Left ventricle myocardium inferior (tissue), 1 donor: Measurements from ENCODE around the gene CD99. TPM values are rescaled to one million over a fixed set of nuclear protein-coding genes. Genes with fewer than 3 reads are reported as not detected.
"Not testable (repeated sequence)": the region's sequence is repeated elsewhere in the genome, so short reads cannot be mapped to it uniquely, and the experiment has no call there.

Experiments
- DNase-seq: peaks from one replicate; pipeline ENCODE4 v3.0.0-alpha.2; 2020
- H3K27ac ChIP-seq: fragments of 200-600 bp; replicated peaks from 2 replicates; pipeline ENCODE4 v1.8.0; 2021
- H3K27me3 ChIP-seq: fragments of 200-600 bp; 2 replicates; pipeline ENCODE4 v1.8.0; 2021; ENCODE audit warnings: low read depth
- H3K36me3 ChIP-seq: fragments of 200-600 bp; 2 replicates; pipeline ENCODE4 v1.8.0; 2021
- H3K4me1 ChIP-seq: fragments of 200-600 bp; 2 replicates; pipeline ENCODE4 v1.8.0; 2021
- H3K4me3 ChIP-seq: fragments of 200-600 bp; 2 replicates; pipeline ENCODE4 v1.8.0; 2021; ENCODE audit warnings: mild to moderate bottlenecking, moderate library complexity
- H3K9me3 ChIP-seq: fragments of 200-600 bp; replicated peaks from 2 replicates; pipeline ENCODE4 v1.8.0; 2021
- intact Hi-C: fragments of 100-400 bp; cut with micrococcal nuclease; formaldehyde crosslinking; loops from one replicate; pipeline ENCODE4 v1.11.0; 2022
- total RNA-seq: library from RNA; stranded (reverse); fragmentation: NEBNext Ultra II Directional; extraction: Animal tissue kit (Norgen Biotek cat#: 25700); gene quantifications from one replicate; pipeline ENCODE4 v1.2.1, GENCODE V29; 2021
- TF ChIP-seq, protein P1 (sequence below): fragments of 200-600 bp; IDR thresholded peaks from 2 replicates; pipeline ENCODE4 v1.8.0; 2021; ENCODE audit warnings: antibody characterized with exemption, mild to moderate bottlenecking, borderline replicate concordance
- donor health status: DM: no; HTN: yes; CAD: no; lungs with severe emphysema.

Gene CD99
- total RNA-seq, 1 donor from 2014 or later: 306 TPM

DNA sequence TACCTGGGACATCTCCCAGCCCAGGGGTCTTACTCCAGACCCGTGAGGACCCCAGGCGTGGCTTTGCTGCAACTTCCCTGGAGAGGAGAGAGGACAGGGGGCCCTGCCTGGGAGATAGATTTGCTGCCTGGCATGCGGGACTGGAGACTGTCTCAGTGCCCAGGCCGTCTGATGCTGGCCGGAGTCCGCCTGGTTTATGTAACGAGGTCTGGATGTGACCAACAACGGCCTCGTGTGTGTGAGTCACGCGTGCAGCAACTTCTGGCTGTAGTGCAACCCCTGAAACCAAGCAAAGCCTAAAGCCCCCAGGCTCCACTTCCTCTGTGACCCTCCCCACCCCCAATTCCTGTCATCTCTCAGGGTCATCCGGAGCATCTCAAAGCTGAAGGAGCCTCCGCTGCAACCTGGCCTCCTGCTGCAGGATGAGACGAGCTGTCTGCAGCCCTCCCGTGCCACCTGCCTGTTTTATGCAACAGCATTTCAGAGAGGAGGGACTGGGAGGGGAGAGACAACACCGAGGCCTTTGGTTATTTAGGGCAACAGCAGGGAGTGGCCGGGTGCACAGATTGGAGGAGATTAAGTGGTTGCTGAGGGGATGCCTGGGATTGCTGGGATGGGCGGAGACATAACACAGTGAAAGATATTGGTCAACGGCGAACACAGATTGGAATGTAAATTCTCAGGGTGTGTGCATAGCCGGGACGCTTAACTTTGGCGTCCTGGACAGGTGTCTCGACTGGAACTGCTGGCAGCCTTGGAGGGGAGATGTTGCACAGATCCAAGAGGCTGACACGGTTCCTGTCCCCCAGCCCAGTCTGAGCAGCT, 76.7 kb downstream of the CD99 start:
- intact Hi-C loops: no loop called here
- Histone ChIP-seq H3K9me3 (no peaks in the 10 kb centered on the region), H3K27me3 (no peaks in the 10 kb centered on the region), H3K4me3 (no peak overlapping the region), H3K36me3 (no peaks in the 10 kb centered on the region), H3K27ac (no peak overlapping the region), H3K4me1 (no peaks in the 10 kb centered on the region)
- TF ChIP-seq, protein P1, sequence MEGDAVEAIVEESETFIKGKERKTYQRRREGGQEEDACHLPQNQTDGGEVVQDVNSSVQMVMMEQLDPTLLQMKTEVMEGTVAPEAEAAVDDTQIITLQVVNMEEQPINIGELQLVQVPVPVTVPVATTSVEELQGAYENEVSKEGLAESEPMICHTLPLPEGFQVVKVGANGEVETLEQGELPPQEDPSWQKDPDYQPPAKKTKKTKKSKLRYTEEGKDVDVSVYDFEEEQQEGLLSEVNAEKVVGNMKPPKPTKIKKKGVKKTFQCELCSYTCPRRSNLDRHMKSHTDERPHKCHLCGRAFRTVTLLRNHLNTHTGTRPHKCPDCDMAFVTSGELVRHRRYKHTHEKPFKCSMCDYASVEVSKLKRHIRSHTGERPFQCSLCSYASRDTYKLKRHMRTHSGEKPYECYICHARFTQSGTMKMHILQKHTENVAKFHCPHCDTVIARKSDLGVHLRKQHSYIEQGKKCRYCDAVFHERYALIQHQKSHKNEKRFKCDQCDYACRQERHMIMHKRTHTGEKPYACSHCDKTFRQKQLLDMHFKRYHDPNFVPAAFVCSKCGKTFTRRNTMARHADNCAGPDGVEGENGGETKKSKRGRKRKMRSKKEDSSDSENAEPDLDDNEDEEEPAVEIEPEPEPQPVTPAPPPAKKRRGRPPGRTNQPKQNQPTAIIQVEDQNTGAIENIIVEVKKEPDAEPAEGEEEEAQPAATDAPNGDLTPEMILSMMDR: no peak
- DNase-seq: peak; percentile 50

DNA sequence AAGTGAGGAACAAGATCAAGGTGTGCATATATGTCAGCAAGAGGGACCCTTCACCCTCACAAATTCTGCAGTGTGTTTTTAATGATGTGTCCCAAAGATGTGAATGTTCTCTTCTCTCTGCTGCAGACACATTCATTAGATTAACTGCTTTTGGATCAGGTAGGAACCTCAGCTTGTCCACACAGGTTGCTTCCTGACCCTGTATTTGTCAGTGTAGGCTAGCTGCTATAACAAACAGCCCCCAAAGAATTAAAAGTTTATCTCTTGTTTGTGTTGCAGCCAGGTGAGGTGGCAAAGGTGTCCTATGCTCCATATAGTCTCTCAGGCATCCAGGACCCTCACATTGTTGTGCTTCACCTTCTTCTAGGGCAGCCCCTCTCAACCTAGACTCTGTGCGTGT, 78.5 kb downstream of the CD99 start:
- no peak overlapping the region for H3K4me3 ChIP-seq
- H3K27me3 ChIP-seq: peaks cover under 1% of the 10 kb centered on the region
- no peaks in the 10 kb centered on the region for H3K4me1 ChIP-seq
- H3K36me3 ChIP-seq: no peaks in the 10 kb centered on the region
- TF ChIP-seq, protein P1: no peak
- DNase-seq: no peak
- intact Hi-C loops: no loop called here
- peaks cover 3% of the 10 kb centered on the region for H3K9me3 ChIP-seq
- H3K27ac ChIP-seq: no peak overlapping the region

DNA sequence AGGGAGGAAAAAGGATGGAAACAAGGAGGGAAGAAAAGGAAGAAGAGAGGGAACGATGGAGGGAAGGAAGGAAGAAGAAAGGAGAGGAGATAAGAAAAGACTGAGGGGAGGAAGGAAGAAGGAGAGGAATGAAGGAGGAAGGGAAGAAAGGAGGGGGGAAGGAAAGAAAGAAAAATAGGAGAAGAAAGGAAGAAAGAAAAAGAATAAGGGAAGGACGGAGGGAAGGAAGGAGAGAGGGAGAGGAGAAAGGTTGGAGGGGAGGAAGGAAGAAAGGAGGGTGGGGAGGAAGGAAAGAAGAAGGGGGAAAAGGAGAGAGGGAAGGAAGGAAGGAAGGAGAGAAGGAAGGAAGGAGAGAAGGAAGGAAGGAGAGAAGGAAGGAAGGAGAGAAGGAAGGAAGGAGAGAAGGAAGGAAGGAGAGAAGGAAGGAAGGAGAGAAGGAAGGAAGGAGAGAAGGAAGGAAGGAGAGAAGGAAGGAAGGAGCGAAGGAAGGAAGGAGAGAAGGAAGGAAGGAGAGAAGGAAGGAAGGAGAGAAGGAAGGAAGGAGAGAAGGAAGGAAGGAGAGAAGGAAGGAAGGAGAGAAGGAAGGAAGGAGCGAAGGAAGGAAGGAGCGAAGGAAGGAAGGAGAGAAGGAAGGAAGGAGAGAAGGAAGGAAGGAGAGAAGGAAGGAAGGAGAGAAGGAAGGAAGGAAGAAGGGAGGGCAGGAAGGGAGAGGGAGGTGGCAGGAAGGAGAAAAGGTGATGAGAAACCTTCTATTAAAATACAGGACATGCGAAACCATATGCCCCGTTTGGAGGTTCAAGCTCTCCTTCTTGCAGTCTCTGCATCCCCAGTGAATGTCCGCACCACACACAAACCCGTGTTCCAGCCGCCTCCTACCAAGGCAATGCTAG, 82.3 kb downstream of the CD99 start:
- intact Hi-C loops, DNase-seq, H3K36me3 ChIP-seq, H3K4me1 ChIP-seq, H3K9me3 ChIP-seq, H3K27ac ChIP-seq, H3K4me3 ChIP-seq: not testable (repeated sequence)
- H3K27me3 ChIP-seq: peaks cover 25% of the 10 kb centered on the region

DNA sequence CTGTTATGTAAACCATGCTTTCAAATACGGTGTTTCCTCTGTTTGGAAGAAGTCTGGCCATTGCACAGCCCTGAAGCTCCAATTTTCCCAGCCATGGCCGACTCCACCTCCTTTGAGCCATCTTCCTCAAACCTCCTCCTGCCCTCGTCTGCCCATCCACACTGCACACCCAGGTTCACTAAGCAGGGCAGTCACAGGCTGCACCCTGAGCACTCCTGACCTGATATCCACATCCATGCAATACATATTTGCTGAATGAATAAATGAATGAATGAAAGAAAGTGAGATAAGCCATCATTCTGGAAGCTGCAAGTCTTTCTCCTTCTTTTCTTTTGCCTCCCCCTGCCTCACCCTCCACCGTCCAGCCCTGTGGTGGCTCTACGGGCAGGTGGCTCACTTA, 83.0 kb downstream of the CD99 start:
- Histone ChIP-seq H3K36me3 (no peaks in the 10 kb centered on the region), H3K4me1 (no peaks in the 10 kb centered on the region), H3K27me3 (peaks cover 31% of the 10 kb centered on the region), H3K27ac (no peak overlapping the region), H3K4me3 (no peak overlapping the region), H3K9me3 (peaks cover 10% of the 10 kb centered on the region)
- TF ChIP-seq, protein P1: no peak
- no peak for DNase-seq
- intact Hi-C loops: no loop called here

DNA sequence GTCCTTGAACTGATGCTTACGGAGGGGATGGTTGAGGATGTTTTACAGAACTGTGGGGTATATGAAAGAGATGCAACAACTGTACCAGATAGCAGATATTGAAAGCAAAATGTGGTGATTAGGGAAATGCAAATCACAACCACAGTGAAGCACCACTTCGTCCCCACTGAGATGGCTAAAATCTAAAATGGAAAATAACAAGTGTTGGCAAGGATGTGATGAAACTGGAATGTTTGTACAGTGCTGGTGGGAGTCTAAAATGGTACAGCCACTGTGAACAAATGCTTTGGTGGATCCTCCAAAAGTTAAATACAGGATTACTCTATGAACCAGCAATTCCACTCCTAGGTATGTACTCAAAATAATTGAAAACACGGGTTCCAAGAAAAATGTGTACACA, 83.7 kb downstream of the CD99 start:
- no peak for DNase-seq
- H3K36me3 ChIP-seq: no peaks in the 10 kb centered on the region
- TF ChIP-seq, protein P1: no peak
- H3K4me1 ChIP-seq: no peaks in the 10 kb centered on the region
- H3K9me3 ChIP-seq: peaks cover 10% of the 10 kb centered on the region
- intact Hi-C loops: no loop called here
- no peak overlapping the region for H3K27ac ChIP-seq
- no peak overlapping the region for H3K4me3 ChIP-seq
- H3K27me3 ChIP-seq: peaks cover 34% of the 10 kb centered on the region

DNA sequence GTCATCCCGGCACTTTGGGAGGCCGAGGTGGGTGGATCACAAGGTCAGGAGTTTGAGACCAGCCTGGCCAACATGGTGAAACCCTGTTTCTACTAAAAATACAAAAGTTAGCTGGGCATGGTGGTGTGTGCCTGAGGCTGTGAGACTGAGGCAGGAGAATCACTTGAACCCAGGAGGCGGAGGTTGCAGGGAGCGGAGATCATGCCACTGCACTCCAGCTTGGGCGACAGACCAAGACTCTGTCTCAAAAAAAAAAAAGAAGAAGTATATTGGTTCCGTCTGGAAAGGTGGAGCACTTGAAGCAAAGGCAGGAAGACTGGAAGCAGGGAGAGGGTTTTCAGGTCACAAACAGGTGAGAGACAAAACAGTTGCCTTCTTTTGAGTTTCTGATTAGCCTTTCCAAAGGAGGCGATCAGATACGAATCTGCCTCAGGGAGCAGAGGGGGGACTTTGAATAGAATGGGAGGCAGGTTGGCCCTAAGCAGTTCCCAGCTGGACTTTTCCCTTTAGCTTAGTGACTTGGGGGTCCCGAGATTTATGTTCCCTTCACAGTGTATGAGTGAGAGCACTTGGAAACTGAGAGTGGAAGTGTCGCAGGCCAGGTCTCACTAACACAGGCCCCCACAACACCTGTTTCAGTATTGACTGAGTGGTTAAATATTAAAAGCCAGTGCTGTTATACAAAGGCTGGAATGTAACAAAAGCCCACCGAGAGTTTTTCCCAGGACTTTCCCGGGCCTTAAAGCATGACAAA, 89.6 kb downstream of the CD99 start:
- H3K9me3 ChIP-seq, H3K4me3 ChIP-seq, H3K27ac ChIP-seq, DNase-seq, H3K36me3 ChIP-seq, H3K4me1 ChIP-seq, intact Hi-C loops: not testable (repeated sequence)
- peaks cover 31% of the 10 kb centered on the region for H3K27me3 ChIP-seq
